H9 (cell line): Measurements from ENCODE around the gene ST6GALNAC5. TPM values are rescaled to one million over a fixed set of nuclear protein-coding genes. Genes with fewer than 3 reads are reported as not detected.

ENCODE experiments used
- DNase-seq: peaks from one replicate; pipeline ENCODE4 v3.0.0-alpha.2; 2017
- H2AFZ ChIP-seq: one replicate; pipeline ENCODE4 v1.6.1; 2013; ENCODE audit warnings: mild to moderate bottlenecking, low read length, control low read depth, moderate library complexity
- H2AK5ac ChIP-seq: 2 replicates; pipeline ENCODE4 v1.6.1; 2013; ENCODE audit warnings: low read length, control low read depth, mixed read lengths; ENCODE audit not compliant: insufficient read length
- H2BK120ac ChIP-seq: one replicate; pipeline ENCODE4 v1.6.1; 2013; ENCODE audit warnings: low read depth, mild to moderate bottlenecking, low read length, control low read depth, inconsistent platforms; ENCODE audit not compliant: poor library complexity, severe bottlenecking
- H2BK12ac ChIP-seq: 2 replicates; pipeline ENCODE4 v1.6.1; 2013; ENCODE audit warnings: low read length, control low read depth, mixed read lengths, low read depth; ENCODE audit not compliant: insufficient read length
- H2BK15ac ChIP-seq: 2 replicates; pipeline ENCODE4 v1.6.1; 2013; ENCODE audit warnings: low read depth, low read length, control low read depth
- H2BK20ac ChIP-seq: one replicate; pipeline ENCODE4 v1.6.1; 2013; ENCODE audit warnings: low read depth, mild to moderate bottlenecking, low read length, control low read depth, inconsistent platforms; ENCODE audit not compliant: poor library complexity, severe bottlenecking
- H2BK5ac ChIP-seq: 2 replicates; pipeline ENCODE4 v1.6.1; 2013; ENCODE audit warnings: low read length, control low read depth, mixed read lengths; ENCODE audit not compliant: insufficient read length
- H3K14ac ChIP-seq: 2 replicates; pipeline ENCODE4 v1.6.1; 2013; ENCODE audit warnings: low read length, control low read depth; ENCODE audit not compliant: insufficient read depth
- H3K18ac ChIP-seq: 2 replicates; pipeline ENCODE4 v1.6.1; 2013; ENCODE audit warnings: low read depth, mild to moderate bottlenecking, mixed read lengths, low read length, control low read depth; ENCODE audit not compliant: insufficient read length
- H3K23ac ChIP-seq: 2 replicates; pipeline ENCODE4 v1.6.1; 2013; ENCODE audit warnings: low read length, control low read depth, mixed read lengths, low read depth; ENCODE audit not compliant: insufficient read length
- H3K23me2 ChIP-seq: 2 replicates; pipeline ENCODE4 v1.6.1; 2013; ENCODE audit warnings: low read depth, mild to moderate bottlenecking, mixed read lengths, low read length, control low read depth; ENCODE audit not compliant: insufficient read length, poor library complexity, severe bottlenecking
- H3K27ac ChIP-seq: 2 replicates; pipeline ENCODE4 v1.5.1; 2013; ENCODE audit warnings: low read length, control low read depth, mixed read lengths, low read depth; ENCODE audit not compliant: insufficient read length
- H3K27me3 ChIP-seq: 2 replicates; pipeline ENCODE4 v1.6.1; 2013; ENCODE audit warnings: low read length, control low read depth, inconsistent platforms; ENCODE audit not compliant: insufficient read depth
- H3K4ac ChIP-seq: 2 replicates; pipeline ENCODE4 v1.6.1; 2013; ENCODE audit warnings: low read depth, mild to moderate bottlenecking, control low read depth, inconsistent platforms, low read length, moderate library complexity
- H3K4me1 ChIP-seq: 2 replicates; pipeline ENCODE4 v1.6.1; 2013; ENCODE audit warnings: low read length, control low read depth, inconsistent platforms; ENCODE audit not compliant: insufficient read depth
- H3K4me2 ChIP-seq: 2 replicates; pipeline ENCODE4 v1.6.1; 2013; ENCODE audit warnings: low read length, control low read depth, mixed read lengths; ENCODE audit not compliant: insufficient read length, insufficient read depth
- H3K56ac ChIP-seq: 2 replicates; pipeline ENCODE4 v1.6.1; 2013; ENCODE audit warnings: low read depth, mild to moderate bottlenecking, mixed read lengths, low read length, control low read depth; ENCODE audit not compliant: insufficient read length
- H3K79me1 ChIP-seq: 2 replicates; pipeline ENCODE4 v1.6.1; 2013; ENCODE audit warnings: low read depth, mild to moderate bottlenecking, moderate library complexity, low read length, control low read depth, inconsistent platforms; ENCODE audit not compliant: insufficient read depth, poor library complexity, severe bottlenecking
- H3K79me2 ChIP-seq: 2 replicates; pipeline ENCODE4 v1.6.1; 2013; ENCODE audit warnings: low read length, control low read depth, inconsistent platforms; ENCODE audit not compliant: insufficient read depth
- H3K9ac ChIP-seq: 2 replicates; pipeline ENCODE4 v1.6.1; 2013; ENCODE audit warnings: low read length, control low read depth, mixed read lengths; ENCODE audit not compliant: insufficient read length; ENCODE audit errors: extremely low read depth
- H3K9me3 ChIP-seq: one replicate; pipeline ENCODE4 v1.6.1; 2013; ENCODE audit warnings: low read depth, low read length, inconsistent platforms; ENCODE audit not compliant: control insufficient read depth
- H3T11ph ChIP-seq: one replicate; pipeline ENCODE4 v1.6.1; 2013; ENCODE audit warnings: mild to moderate bottlenecking, low read length, control low read depth, inconsistent platforms
- H4K20me1 ChIP-seq: one replicate; pipeline ENCODE4 v1.6.1; 2013; ENCODE audit not compliant: control insufficient read depth, insufficient read length, insufficient read depth
- H4K5ac ChIP-seq: 2 replicates; pipeline ENCODE4 v1.6.1; 2013; ENCODE audit warnings: low read depth, mild to moderate bottlenecking, mixed read lengths, low read length, control low read depth; ENCODE audit not compliant: insufficient read length
- H4K8ac ChIP-seq: replicated peaks from 2 replicates; pipeline ENCODE4 v1.6.1; 2013; ENCODE audit warnings: low read length, control low read depth, mixed read lengths, low read depth; ENCODE audit not compliant: insufficient read length
- H4K91ac ChIP-seq: 2 replicates; pipeline ENCODE4 v1.6.1; 2013; ENCODE audit warnings: low read depth, mild to moderate bottlenecking, moderate library complexity, mixed read lengths, low read length, control low read depth; ENCODE audit not compliant: insufficient read length
- H3K27ac Mint-ChIP-seq, 3 experiments: 2 replicates in 2 of 3; 3 replicates in 1 of 3; pipeline ENCODE4 v1.8.0; 2020 to 2021; ENCODE audit warnings: mixed read lengths in 3 of 3, mild to moderate bottlenecking in 1 of 3, moderate library complexity in 1 of 3
- H3K27me3 Mint-ChIP-seq: 2 replicates; pipeline ENCODE4 v1.8.0; 2021; ENCODE audit warnings: low read depth, mild to moderate bottlenecking, moderate library complexity, mixed read lengths
- H3K36me3 Mint-ChIP-seq, 3 experiments: 2 replicates in 2 of 3; 3 replicates in 1 of 3; pipeline ENCODE4 v1.8.0; 2020 to 2021; ENCODE audit warnings: low read depth in 3 of 3, mixed read lengths in 3 of 3; ENCODE audit not compliant: insufficient read depth in 1 of 3
- H3K4me1 Mint-ChIP-seq, 2 experiments: 2 replicates each; pipeline ENCODE4 v1.8.0; 2020; ENCODE audit warnings: mixed read lengths in 2 of 2
- H3K4me3 Mint-ChIP-seq, 2 experiments: 2 replicates in 1 of 2; 3 replicates in 1 of 2; pipeline ENCODE4 v1.8.0; 2020 to 2021; ENCODE audit warnings: mild to moderate bottlenecking in 2 of 2, mixed read lengths in 2 of 2, moderate library complexity in 1 of 2
- H3K9me3 Mint-ChIP-seq, 2 experiments: 2 replicates in 1 of 2; 3 replicates in 1 of 2; pipeline ENCODE4 v1.8.0; 2020; ENCODE audit warnings: mild to moderate bottlenecking in 2 of 2, mixed read lengths in 2 of 2, moderate library complexity in 1 of 2
- WGBS: extraction: QIAGEN DNeasy Blood & Tissue Kit; methylation state at CpG from one replicate; pipeline ENCODE4 v1.1.7; 2013; ENCODE audit warnings: missing lambda C conversion rate, low lambda C conversion rate, mixed read lengths; ENCODE audit not compliant: insufficient read length; ENCODE audit errors: extremely low coverage; 5-methylcytosine and 5-hydroxymethylcytosine counted together
- total RNA-seq: library from RNA; stranded (reverse); gene quantifications from 2 replicates; pipeline ENCODE4 v1.2.1, GENCODE V29; 2021
- TF ChIP-seq, protein P1 (sequence below): fragments of 200-600 bp; sonication (generic); conservative IDR thresholded peaks from 3 replicates; pipeline ENCODE4 v1.8.0; 2021; ENCODE audit warnings: antibody characterized with exemption, mild to moderate bottlenecking

ST6GALNAC5 gene
- total RNA-seq, 1 experiment from 2014 or later, result 3.3 TPM

DNA sequence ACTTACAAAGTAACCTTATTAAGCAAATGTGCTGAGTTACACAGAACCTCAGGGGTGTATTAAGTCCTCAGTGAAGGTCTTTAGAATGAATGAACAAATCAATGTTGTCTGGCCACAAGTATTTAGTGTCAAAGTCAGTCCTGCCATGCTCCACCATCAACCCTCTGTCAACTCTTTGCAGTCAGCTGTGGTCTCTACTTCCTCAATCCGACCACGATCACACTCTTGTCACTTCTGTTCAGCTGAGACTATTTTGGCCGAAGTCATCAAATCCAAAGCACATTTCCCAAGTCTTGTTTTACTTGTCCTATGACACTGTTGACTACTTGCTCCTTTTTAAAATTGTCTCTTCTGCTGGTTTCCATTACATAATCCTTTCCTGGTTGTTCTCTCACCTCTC is 173.5 kb downstream of the ST6GALNAC5 start:
- H2BK12ac ChIP-seq, result no peak overlapping the region
- H3K79me2 ChIP-seq, result no peaks in the 10 kb centered on the region
- no peak overlapping the region for H3K18ac ChIP-seq
- no peaks in the 10 kb centered on the region for H3K79me1 ChIP-seq
- H2BK120ac ChIP-seq, result no peak overlapping the region
- H3K9ac ChIP-seq, result no peak overlapping the region
- no peak overlapping the region for H3K56ac ChIP-seq
- H3K4me1 Mint-ChIP-seq, result no peaks in the 10 kb centered on the region
- H3K14ac ChIP-seq, result no peak overlapping the region
- no peak overlapping the region for H4K91ac ChIP-seq
- no peaks in the 10 kb centered on the region for H4K20me1 ChIP-seq
- TF ChIP-seq, protein P1, sequence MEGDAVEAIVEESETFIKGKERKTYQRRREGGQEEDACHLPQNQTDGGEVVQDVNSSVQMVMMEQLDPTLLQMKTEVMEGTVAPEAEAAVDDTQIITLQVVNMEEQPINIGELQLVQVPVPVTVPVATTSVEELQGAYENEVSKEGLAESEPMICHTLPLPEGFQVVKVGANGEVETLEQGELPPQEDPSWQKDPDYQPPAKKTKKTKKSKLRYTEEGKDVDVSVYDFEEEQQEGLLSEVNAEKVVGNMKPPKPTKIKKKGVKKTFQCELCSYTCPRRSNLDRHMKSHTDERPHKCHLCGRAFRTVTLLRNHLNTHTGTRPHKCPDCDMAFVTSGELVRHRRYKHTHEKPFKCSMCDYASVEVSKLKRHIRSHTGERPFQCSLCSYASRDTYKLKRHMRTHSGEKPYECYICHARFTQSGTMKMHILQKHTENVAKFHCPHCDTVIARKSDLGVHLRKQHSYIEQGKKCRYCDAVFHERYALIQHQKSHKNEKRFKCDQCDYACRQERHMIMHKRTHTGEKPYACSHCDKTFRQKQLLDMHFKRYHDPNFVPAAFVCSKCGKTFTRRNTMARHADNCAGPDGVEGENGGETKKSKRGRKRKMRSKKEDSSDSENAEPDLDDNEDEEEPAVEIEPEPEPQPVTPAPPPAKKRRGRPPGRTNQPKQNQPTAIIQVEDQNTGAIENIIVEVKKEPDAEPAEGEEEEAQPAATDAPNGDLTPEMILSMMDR, result no peak
- no peak overlapping the region for H3K27ac Mint-ChIP-seq
- peaks cover 2 to 4% of the 10 kb centered on the region in 2 experiments; a peak in 2 of 5 replicates for H3K9me3 Mint-ChIP-seq
- H3K4ac ChIP-seq, result no peak overlapping the region
- H3K27me3 Mint-ChIP-seq, result no peaks in the 10 kb centered on the region
- no peak overlapping the region for H2BK5ac ChIP-seq
- no peak overlapping the region for H2AFZ ChIP-seq
- no peak overlapping the region for H3K4me2 ChIP-seq
- H3K9me3 ChIP-seq, result no peaks in the 10 kb centered on the region
- no peak overlapping the region for H4K8ac ChIP-seq
- no peak overlapping the region for H3K27ac ChIP-seq
- no peak for DNase-seq
- H2BK20ac ChIP-seq, result no peak overlapping the region
- WGBS, result no CpG with 5 or more reads among the region's 3 CpGs
- no peak overlapping the region for H3K4me3 Mint-ChIP-seq
- no peak overlapping the region for H4K5ac ChIP-seq
- H2AK5ac ChIP-seq, result no peak overlapping the region
- no peaks in the 10 kb centered on the region for H3K36me3 Mint-ChIP-seq
- no peak overlapping the region for H3T11ph ChIP-seq
- no peaks in the 10 kb centered on the region for H3K23me2 ChIP-seq
- no peaks in the 10 kb centered on the region for H3K4me1 ChIP-seq
- no peak overlapping the region for H2BK15ac ChIP-seq
- no peaks in the 10 kb centered on the region for H3K27me3 ChIP-seq
- no peak overlapping the region for H3K23ac ChIP-seq
